ENCODE data around the gene CEP89.

DNA sequence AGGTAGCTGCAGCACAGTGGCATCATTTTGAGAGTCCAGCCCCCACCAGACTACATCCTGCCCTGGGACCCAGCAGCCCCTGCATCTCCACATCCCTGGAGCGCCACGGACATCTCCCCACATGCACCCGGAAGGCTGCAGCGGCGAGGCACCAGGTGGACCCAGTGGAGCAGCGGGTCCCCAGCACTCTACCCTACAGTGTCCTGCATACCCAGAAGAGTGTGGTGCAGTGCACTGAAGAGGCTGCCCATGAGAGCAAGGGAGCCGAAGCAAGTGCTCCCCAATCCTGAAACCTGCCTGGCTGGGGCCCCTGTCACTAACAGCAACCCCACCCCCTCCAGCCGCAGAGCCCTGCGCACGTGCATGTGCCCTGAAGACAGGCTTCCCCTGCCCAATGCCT, 80.9 kb downstream of the CEP89 start:
- no peak for TF ChIP-seq POLR2A (IDR thresholded peaks at IDR 0.05; ENCODE audit: low read length)
- TF ChIP-seq GATA1 (IDR thresholded peaks at IDR 0.05; ENCODE audit: low read depth, low read length), result no peak

Data from erythroblast (primary cell).